HTERT RPE-1 (cell line): Measurements from ENCODE around the gene PRPH2.

Experiments used
- in situ Hi-C: fragments of 300-500 bp; cut with MboI; formaldehyde crosslinking; loops from 4 replicates; pipeline ENCODE4 v1.14.3; 2020; ENCODE audit warnings: low sequenced_read_pairs

Gene PRPH2, protein sequence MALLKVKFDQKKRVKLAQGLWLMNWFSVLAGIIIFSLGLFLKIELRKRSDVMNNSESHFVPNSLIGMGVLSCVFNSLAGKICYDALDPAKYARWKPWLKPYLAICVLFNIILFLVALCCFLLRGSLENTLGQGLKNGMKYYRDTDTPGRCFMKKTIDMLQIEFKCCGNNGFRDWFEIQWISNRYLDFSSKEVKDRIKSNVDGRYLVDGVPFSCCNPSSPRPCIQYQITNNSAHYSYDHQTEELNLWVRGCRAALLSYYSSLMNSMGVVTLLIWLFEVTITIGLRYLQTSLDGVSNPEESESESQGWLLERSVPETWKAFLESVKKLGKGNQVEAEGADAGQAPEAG

DNA sequence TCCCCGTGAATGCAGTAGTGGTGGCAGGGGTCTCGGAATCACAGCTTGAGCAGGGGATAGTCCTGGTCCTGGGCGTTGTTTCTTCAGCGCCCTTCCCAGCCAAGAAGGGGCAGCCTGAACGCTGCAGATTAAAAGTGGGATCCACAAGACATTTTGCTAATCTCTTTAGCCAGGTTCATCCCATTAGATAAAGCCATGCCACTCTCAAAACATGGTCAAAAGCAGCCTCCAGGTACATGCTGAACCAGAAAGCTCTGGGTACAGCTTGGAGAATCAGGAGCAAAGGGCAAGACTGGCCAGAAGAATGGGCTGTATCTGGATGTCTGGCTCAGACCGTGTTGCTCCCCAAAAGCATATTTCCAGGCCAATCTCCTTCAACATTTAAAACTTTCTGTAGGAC is at the start of gene PRPH2:
TSS of gene PRPH2 (minus strand) at position 101 of the 400 bp plus-strand sequence. CDS start 263 bp downstream, outside the sequence.
- in situ Hi-C loops: no loop called here

DNA sequence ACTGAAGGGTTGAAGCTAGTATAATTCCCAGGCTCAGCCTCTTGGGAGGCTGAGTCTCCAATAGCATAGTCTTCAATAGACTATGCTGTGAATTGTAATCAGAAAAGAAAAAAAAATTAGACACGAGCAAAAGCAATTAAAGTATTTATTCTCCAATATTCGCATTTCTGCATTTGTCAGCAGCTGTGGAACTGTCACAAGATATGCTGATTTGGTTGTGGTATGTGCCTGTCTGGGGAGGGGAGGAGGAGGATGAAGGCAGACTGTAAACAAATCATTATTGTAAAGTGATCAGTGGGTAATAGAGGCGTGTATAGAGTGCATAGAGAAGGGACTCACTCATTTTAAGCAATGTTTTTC is 49.3 kb upstream of the PRPH2 start:
- in situ Hi-C loops: no loop called here

DNA sequence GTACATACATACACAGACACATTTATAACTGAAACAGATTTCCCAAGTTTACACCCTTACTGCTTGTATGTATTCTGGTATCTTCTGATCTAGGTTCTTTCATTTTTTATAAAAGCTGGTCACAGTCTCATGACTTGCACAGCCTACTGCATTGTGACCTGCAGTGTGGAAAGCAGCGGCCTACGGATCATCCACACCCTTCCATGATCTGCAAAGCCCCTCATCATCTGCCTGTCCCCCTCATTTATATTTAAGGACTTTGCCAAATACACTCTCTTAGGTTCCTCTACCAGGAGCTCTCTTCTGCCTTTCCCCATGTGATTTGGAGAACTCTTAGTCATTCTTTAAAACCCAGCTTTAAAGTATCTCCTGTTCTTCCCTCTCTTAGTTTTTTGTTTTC is 47.4 kb upstream of the PRPH2 start:
- in situ Hi-C loops: no loop called here

DNA sequence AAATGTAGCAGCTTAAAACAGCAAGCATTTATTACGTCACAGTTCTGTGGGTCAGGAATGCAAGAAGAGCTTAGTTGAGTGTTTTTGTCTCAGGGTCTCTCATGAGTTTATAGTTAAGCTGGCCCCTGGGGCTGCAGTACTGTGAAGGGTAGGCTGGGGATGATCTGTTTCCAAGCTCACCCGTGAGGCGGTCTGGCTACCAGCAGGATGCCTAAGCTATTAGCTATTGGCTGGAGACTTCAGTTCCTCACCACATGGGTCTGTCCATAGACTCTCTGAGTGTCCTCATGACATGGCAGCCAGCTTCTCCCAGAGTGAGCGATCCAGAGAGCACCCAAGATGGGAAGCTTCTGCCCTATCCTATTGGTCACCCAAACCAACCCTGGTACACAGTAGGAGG is 46.7 kb upstream of the PRPH2 start:
- in situ Hi-C loops: no loop called here

DNA sequence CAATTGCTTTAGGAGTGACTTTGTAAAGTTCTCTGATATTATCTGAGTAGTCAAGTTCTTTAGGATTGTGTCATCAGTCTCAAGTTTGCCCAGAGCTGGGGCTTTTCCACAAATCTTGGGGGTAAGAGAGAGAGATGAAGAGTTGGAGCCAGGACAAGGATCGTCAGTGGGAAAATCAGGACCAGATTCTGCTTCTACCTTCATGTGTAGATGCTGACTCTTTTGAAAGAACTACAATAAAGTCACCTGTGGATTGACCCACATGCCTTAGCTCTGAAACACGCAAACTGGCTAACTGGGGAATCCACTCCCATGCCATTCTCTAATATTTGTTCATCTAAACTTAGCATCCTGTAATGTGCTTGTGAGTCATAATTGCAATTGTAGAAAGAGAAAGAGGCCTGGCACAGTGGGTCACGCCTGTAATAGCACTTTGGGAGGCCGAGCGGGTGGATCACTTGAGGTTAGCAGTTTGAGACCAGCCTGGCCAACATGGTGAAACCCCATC is 43.8 kb upstream of the PRPH2 start:
- in situ Hi-C loops: no loop called here

DNA sequence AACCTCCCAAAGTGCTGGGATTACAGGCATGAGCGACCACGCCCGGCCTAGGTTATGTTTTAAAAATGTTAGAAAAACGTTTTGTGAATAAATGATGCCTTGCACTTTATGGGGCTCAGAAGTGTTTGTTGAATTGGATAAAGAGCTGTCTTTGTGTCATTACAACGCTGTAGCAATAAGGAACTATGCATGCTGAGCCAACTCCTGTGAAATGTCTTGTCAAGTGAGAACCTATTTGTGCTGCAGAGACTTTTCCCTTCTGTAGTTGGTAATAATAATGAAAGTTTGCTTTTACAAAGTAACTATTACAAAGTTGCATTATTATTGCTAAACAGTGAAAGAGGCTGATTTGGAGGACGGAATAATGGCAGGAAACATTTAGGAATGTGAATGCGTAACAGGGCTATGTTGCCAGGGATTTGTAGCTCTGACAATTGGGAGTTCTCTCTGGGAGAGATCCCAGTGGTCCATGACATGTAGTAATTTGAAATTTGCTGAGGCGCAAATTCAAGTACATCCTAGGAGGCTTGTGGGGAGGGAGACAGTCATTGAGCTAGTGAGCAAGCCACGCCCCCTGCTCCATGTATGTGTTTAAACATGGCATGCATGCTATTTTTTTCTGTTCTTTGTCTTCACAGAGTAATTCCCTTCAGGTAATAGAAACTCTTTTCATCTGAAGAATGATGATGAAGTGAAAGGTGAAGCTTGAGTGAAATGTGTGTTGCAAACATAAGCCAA is 42.7 kb upstream of the PRPH2 start:
- in situ Hi-C loops: no loop called here

DNA sequence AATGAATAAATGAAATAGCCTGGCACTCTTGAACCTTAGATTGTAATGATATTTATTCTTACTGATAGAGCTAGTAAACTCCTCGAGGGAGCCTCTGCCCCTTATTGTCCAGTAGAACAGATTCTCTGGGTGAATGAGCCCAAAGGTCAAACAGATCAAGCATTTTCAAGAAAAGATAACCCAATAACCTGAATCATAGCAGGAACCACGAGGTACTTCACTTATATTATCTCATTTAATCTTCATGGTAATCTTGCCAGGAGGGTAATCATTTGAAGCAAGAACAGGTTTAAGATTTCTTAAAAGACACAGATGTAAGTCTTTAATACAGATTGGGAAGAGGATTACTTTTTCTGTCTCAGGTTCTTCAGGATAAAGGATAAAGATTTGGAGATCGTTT is 40.6 kb upstream of the PRPH2 start:
- in situ Hi-C loops: no loop called here

DNA sequence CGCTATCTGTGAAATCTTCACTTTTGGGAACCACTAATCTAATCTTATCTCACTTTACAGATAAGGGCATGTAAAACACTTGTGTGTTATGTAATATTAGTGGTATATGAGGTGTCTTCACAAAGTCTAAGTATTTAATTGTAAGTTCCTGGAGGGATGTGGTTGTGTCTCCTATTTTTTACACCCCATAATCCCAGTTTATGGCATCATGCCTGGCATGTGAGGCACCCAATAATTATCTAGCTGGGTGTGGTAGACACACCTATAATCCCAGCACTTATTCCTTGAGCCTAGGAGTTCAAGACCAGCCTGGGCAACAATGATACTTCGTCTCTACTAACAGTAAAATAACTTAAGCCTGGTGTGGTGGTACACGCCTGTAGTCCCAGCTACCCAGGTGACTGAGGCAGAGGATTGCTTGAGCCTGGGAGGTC is 40.0 kb upstream of the PRPH2 start:
- in situ Hi-C loops: no loop called here

DNA sequence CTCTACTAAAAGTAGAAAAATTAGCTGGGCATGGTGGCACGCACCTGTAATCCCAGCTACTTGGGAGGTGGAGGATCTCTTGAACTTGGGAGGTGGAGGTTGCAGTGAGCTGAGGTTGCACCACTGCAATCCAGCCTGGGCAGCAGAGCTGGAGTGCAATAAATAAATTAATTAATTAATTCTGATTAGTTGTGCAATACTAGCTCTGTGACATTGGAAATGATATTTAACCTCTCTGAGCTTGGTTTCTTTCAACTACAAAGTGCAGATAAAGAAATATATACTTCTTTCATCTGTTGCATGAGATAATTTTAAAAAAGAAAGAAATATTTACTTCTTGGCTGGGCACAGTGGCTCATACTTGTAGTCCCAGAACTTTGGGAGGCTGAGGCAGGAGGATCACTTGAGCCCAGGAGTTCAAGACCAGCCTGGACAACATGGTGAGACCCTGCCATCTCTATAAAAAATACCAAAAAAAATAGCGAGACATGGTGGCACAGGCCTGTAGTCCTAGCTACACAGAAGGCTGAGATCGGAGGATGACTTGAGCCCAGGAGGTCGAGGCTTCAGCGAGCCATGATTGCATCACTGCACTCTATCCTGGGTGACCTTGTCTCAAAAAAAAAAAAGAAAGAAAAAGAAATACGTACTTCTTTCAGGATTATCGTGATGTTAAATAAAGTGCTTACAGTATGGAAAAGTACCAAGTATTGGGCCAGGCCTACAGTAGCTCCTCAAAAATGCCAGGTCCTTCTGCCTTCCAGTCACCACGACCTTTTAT is 39.1 kb upstream of the PRPH2 start:
- in situ Hi-C loops: no loop called here

DNA sequence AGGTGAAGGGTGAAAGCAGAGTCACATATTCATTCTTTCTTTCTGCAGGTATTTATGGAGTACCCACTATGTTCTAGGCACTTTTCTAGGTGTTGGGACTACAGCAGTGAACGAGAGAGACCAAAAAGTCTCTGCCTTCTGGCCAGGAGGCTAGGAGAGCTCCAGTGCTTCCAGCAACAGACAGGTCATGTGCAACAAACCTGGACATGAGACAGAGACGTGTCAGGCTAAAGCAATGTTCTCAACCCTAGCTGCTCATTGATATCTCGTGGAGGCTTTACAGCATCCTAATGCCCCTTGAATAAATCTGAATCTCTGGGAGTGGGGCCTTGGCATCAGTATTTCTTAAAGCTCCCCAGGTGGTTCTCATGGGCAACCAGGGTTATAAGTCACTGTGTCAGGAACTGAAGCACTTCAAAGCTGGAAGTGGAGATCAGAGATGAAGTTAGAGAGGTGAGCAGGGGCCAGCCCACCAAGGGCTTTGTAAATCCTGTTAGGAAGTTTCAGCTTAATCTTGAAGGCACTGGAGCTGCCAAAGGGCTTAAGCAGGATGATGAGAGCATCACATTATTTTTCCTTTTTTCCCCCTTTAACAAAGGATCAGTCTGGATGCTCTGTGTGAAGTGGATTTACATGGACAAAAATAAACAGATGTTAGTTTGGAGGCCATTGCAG is 36.5 kb upstream of the PRPH2 start:
- in situ Hi-C loops: no loop called here

DNA sequence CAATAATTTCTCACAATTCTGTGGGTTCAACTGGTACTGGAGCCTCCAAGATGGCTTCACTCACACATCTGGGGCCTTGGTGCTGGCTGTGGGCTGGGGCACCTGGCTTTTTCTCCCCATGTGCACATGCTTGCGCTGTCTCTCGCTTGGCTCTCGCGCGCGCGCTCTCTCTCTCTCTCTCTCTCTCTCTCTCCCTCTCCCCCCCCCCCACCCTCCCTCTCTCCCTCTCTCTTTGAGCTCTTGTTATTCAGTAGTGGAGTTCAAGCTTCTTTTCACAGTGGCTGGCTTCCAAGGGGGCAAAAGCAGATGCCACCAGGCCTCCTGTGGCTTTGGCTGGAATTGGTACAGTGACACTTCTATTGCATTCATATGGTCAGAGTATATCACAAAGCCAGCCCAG is 34.3 kb upstream of the PRPH2 start:
- in situ Hi-C loops: no loop called here

DNA sequence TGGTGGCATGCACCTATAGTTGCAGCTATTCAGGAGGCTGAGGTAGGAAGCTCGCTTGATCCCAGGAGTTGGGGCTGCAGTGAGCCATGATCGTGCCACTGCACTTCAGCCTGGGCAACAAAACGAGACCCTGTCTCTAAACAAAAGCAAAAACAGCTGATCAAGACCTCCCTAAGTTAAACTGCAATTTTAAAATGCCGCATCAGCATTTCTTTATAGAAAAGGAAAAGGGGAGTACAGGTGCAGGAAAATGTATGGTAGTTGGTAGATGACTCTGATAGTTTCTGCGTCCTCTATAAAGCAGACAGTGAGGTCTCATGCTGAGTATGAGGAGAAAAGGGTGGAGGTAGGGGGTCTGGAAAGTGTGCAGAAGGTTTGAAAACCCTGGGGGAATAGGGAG is 32.4 kb upstream of the PRPH2 start:
- in situ Hi-C loops: no loop called here

DNA sequence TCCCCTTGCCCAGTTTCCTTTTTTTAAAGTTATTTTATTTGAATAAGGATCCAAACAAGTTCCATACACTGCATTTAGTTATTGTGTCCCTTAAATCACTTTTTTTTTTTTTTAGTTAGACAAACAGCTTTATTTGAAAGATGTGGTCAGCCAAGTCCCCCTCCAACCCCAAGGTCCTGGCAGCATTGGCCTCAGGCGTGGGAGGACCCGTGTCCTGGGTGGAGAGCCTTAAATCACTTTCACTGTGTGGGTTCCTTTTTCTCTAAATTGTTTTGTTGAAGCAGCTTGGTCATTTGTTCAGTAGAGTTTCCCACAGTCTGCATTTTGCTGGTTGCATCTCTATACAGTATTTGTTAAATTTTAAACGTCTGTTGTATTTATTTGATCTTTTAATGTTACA is 28.7 kb upstream of the PRPH2 start:
- in situ Hi-C loops: no loop called here

DNA sequence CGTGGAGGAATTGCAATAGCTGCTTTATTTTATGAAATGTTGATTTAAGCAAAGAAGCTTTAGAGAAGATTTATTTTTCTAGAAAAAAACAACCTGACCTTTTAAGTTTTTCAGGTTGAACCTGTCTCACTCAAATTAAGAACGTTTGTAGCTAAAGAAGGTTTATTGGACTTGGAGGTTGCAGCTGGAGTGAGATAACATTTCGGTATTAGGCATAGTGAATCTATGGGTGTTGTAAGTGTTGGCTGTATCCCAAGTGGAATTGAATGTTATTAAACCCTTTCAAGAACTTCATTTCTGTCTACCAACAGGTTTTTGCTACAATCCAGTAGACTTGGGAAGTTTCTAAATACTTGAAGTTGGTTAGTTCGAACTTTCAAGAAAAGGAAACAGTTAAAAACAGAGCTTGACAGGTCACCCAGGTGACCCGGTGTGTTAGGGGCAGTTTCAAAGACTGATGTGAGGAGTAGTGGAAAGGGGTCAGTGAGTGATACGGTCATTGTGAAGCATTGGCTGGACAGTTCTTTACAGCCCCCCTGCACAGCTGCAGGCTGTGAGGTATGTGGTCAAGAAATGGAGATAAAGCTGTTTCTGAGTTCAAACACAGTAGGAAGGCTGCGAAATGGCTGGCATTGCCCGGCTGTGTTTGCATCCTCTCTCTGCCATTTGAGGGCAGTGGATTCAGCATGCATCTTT is 26.0 kb upstream of the PRPH2 start:
- in situ Hi-C loops: no loop called here

DNA sequence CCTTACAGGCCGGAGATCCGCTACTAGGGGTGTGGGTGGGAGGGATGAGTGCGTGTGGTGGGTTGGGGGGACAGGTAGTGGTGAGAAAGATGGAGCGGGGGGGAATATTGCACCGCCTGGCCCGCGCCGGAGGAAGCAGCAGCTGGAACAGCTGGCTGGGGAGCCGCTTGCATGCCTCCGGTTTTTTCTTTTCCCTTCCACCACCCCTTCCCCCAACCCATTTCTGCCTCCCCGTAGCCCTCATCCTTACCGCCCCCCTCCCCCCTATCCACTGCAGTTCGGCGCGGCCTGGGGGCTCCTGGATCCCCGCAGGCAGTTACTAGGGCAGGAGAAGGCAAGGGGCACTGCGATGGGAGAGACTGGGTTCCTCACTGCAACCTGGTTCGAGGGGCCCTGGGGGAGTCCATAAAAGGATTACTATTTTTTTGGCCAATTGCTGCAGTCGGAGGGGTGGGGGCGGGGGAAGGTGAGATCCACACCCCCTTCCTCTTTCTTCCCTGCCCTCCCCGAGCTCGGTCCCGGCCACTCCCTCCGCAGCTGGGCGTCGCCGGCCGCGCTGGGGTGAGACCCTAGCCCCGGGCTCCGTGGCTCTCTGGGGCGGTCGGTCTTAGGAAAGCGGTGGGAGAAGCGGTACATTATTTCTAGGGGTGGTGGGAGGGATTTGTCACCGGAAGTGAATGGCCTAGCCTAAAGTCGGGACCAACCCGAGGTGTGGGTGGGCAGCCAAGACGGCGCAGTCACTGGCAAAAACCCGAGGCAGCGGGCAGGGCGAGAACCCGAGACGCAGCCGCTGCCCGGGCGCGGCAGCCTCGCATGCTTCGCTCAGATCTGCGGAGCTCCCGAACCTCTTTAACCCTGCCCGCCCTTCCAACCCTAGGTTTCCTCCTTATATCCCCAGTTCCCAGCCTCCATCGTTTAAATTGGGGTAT is 24.3 kb upstream of the PRPH2 start:
- in situ Hi-C loops: no loop called here

DNA sequence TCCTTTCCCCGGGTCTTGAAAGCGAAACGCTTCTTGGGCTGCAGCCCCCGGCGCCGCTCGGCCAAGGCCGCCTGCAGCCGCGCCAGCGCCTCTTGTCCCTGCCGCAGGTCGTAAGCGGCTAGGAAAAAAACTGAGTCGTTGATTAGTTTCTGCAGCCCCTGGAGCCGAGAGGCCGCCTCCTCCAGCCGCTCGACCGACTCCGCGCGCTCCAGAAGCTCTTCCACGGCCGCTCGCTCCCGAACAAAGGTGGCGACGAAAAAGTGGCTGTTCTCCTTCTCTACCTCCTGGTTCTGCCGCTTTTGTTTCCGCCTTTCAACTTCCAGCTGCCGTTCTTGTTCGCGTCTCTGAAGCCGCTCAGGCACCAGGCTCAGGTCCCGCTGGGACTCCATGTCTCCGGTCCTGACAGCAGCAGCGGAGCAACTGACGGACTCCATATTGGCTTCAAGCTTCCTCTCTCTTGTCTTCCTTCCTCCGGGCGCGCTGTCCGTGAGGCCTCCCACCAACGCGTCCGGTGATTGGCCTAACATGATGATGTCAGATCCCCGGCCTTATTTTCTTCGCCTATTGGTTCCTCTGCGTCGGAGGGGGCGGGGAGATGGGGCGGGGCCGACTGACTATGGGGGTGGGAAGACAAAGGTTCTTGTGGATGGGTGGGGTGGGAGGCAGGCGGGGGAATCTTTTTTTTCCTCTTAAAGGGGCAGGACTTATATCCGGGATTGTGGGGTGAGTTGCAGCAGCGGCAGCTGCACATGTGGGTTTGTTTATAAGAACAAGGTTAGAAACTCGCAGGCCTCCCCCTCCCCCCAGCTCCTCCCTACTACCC is 23.5 kb upstream of the PRPH2 start, which contains the start of gene TBCC:
TSS of gene TBCC (minus strand) at position 464 of the 823 bp plus-strand sequence. CDS start at position 434, 30 bp downstream.
- in situ Hi-C loops: no loop called here

DNA sequence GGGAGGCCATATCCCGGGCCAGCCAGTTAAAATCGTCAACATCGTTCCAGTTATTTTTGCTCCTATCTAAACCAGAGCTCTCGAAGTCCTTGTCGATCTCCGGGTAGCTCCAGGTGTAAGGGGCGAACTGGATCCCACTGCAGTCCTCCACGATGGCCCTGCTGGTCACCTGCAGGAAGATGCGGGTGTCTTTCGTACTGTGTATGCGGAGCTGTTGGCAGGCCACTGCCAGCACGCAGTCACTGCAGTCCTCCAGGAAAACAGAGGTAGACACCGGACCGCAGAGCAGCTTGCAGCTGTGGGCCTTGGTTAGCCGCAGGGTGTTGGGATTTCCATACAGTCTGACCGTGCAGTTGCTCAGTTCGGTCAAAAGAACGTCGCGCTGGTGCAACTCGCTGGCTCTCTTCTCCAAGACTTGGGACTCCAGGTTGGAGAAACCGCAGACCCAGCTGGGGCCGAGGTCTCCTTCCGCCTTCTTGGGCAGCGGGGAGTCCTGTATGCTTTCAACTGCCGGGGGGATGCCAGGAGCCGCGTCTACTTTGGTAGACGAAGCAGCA is 22.8 kb upstream of the PRPH2 start:
- in situ Hi-C loops: no loop called here

DNA sequence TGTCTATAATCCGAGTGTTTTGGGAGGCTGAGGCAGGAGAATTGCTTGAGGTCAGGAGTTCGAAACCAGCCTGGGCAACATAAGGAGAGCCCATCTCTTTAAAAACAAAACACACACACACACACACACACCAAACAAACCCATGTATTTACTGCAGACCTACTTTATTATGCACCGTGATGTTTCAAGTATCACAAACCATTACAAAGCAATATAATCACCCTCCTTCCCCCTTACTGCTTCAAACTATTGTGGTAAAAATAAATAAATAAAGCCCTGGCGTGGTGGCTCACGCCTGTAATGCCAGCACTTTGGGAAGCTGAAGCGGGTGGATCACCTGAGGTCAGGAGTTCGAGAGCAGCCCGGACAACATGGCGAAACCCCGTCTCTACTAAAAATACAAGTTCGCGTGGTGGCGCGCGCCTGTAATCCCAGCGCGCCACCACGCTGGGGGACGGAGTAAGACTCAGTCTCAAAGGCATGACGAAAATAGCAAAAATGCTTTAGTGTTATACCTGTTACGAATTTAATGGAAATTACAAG is 22.0 kb upstream of the PRPH2 start:
- in situ Hi-C loops: no loop called here
